T-cell (primary cell): ENCODE data around the gene MGA. TPM values are rescaled to one million over a fixed set of nuclear protein-coding genes. Genes with fewer than 3 reads are reported as not detected.
"Not testable (repeated sequence)": the region's sequence is repeated elsewhere in the genome, so short reads cannot be mapped to it uniquely, and the experiment has no call there.

Source experiments
- ATAC-seq, 4 experiments: fragments of 200-7000 bp in 3 of 4; fragments of 150-1000 bp in 1 of 4; cut with Tn5 transposase; replicated peaks in 1 of 4; 1 replicate in 3 of 4; 2 replicates in 1 of 4; pipeline ENCODE4 v1.10.0; 2021; ENCODE audit warnings: moderate library complexity in 3 of 4, mild to moderate bottlenecking in 2 of 4, moderate number of reproducible peaks in 1 of 4
- CTCF ChIA-PET, 2 donors: fragments of 300-600 bp; sonication (Branson Sonifier 250); formaldehyde crosslinking; loops; one replicate each; lab custom pipeline; 2022; ENCODE audit warnings: antibody characterized with exemption in 2 of 2; lab: Charles Lee
- POLR2A ChIA-PET, 2 donors: fragments of 300-600 bp; sonication (Branson Sonifier 250); formaldehyde crosslinking; loops; one replicate each; lab custom pipeline; 2022; ENCODE audit warnings: antibody characterized with exemption in 2 of 2; lab: Charles Lee
- DNase-seq, 35 experiments: peaks; one replicate each; pipeline versions ENCODE4 v3.0.0 to v3.0.0-alpha.2; 2013 to 2023
- H3K27ac ChIP-seq: one replicate; pipeline ENCODE4 v1.5.1; 2013; ENCODE audit warnings: low read length
- H3K27me3 ChIP-seq, 2 experiments: replicated peaks in 1 of 2; 1 replicate in 1 of 2; 2 replicates in 1 of 2; pipeline versions ENCODE4 v1.6.1 to v1.7.0; 2013; ENCODE audit warnings: low read length in 1 of 2, mixed read lengths in 1 of 2; ENCODE audit not compliant: control insufficient read depth in 2 of 2, insufficient read depth in 2 of 2; ENCODE audit errors: extremely low read depth in 1 of 2
- H3K36me3 ChIP-seq, 2 donors: 1 replicate in 1 of 2; 2 replicates in 1 of 2; pipeline versions ENCODE4 v1.6.1 to v1.7.0; 2013; ENCODE audit warnings: low read length in 1 of 2; ENCODE audit not compliant: control insufficient read depth in 2 of 2, insufficient read depth in 1 of 2; ENCODE audit errors: extremely low read depth in 1 of 2
- H3K4me1 ChIP-seq, 2 experiments: 1 replicate in 1 of 2; 2 replicates in 1 of 2; pipeline versions ENCODE4 v1.6.1 to v1.7.0; 2013; ENCODE audit warnings: low read length in 2 of 2, mixed read lengths in 1 of 2; ENCODE audit not compliant: insufficient read depth in 2 of 2, control insufficient read depth in 1 of 2; ENCODE audit errors: extremely low read depth in 1 of 2
- H3K4me3 ChIP-seq, 2 donors: 1 replicate in 1 of 2; 2 replicates in 1 of 2; pipeline versions ENCODE4 v1.5.1 to v1.7.0; 2013; ENCODE audit warnings: mild to moderate bottlenecking in 2 of 2, low read length in 1 of 2, moderate library complexity in 1 of 2; ENCODE audit not compliant: control insufficient read depth in 1 of 2; ENCODE audit errors: extremely low read depth in 1 of 2
- H3K9me3 ChIP-seq: 2 replicates; pipeline ENCODE4 v1.7.0; 2013
- H3K27ac Mint-ChIP-seq, 2 donors: one replicate each; pipeline ENCODE4 v1.8.0; 2020 to 2021; ENCODE audit warnings: mild to moderate bottlenecking in 2 of 2, mixed read lengths in 2 of 2
- H3K27me3 Mint-ChIP-seq, 2 donors: one replicate each; pipeline ENCODE4 v1.8.0; 2021 to 2022; ENCODE audit warnings: mixed read lengths in 2 of 2
- H3K36me3 Mint-ChIP-seq: one replicate; pipeline ENCODE4 v1.8.0; 2021; ENCODE audit warnings: mixed read lengths
- H3K4me1 Mint-ChIP-seq, 3 donors: one replicate each; pipeline ENCODE4 v1.8.0; 2020 to 2022; ENCODE audit warnings: mixed read lengths in 3 of 3, mild to moderate bottlenecking in 1 of 3
- H3K4me3 Mint-ChIP-seq, 3 donors: one replicate each; pipeline ENCODE4 v1.8.0; 2020 to 2022; ENCODE audit warnings: mild to moderate bottlenecking in 3 of 3, mixed read lengths in 3 of 3, moderate library complexity in 3 of 3
- H3K9me3 Mint-ChIP-seq, 3 donors: one replicate each; pipeline ENCODE4 v1.8.0; 2020 to 2022; ENCODE audit warnings: mixed read lengths in 3 of 3
- WGBS: methylation state at CpG from one replicate; pipeline ENCODE4 v1.1.5; 2013; ENCODE audit warnings: missing lambda C conversion rate; ENCODE audit not compliant: insufficient coverage; 5-methylcytosine and 5-hydroxymethylcytosine counted together
- total RNA-seq, 35 experiments: library from RNA in 6 of 35; stranded (reverse) in 6 of 35; fragments of 120-200 nt in 1 of 35; gene quantifications; one replicate each; pipeline versions ENCODE4 v1.2.1 to v1.2.4 and lab custom pipeline; 2013 to 2026

MGA gene
- total RNA-seq, 5 donors from 2014 or later (not counting 1 experiment from before 2014, with no cell fraction given): 49.7 to 58.7 (median 54.7) TPM

GRCh38 chr15:41703120-41703519 is 42.9 kb downstream of the MGA start:
- CTCF ChIA-PET: no interaction called here
- no peak overlapping the region for H3K27ac Mint-ChIP-seq

GRCh38 chr15:41713047-41713446 is 52.8 kb downstream of the MGA start:
- H3K9me3 Mint-ChIP-seq: no peaks in the 10 kb centered on the region
- CTCF ChIA-PET: no interaction called here
- Histone ChIP-seq H3K4me3 (no peak overlapping the region), H3K4me1 (no peaks in the 10 kb centered on the region), H3K27ac (no peak overlapping the region), H3K27me3 (no peaks in the 10 kb centered on the region), H3K36me3 (peaks cover 13 to 57% of the 10 kb centered on the region in 2 donors), H3K9me3 (no peaks in the 10 kb centered on the region)
- peaks cover 48% of the 10 kb centered on the region for H3K36me3 Mint-ChIP-seq
- POLR2A ChIA-PET: interaction anchor here in 1 of 2 donors (0.5 kb wide), 1 partner anchor 98 kb away, joined by 9 read pairs; no protein-coding TSS in a partner anchor
- no peak overlapping the region for H3K4me3 Mint-ChIP-seq
- H3K27me3 Mint-ChIP-seq: no peaks in the 10 kb centered on the region
- 100% methylated on average over 1 of the region's 6 CpGs for WGBS
- DNase-seq (no peak), ATAC-seq (no peak)
- no peak overlapping the region for H3K27ac Mint-ChIP-seq
- peaks cover 0 to 15% (median 0%) of the 10 kb centered on the region in 3 donors for H3K4me1 Mint-ChIP-seq

More at GRCh38 chr15:41703120-41703519, 42.9 kb downstream of the MGA start:
- Mint-ChIP-seq H3K9me3 (no peaks in the 10 kb centered on the region), H3K36me3 (peaks cover 44% of the 10 kb centered on the region), H3K4me3 (no peak overlapping the region), H3K27me3 (no peaks in the 10 kb centered on the region), H3K4me1 (peaks cover 12 to 29% (median 13%) of the 10 kb centered on the region in 3 donors)
- ATAC-seq: no peak
- H3K4me3 ChIP-seq: no peak overlapping the region
- no peaks in the 10 kb centered on the region for H3K9me3 ChIP-seq
- DNase-seq: no peak
- peaks cover 4 to 43% of the 10 kb centered on the region in 2 donors for H3K36me3 ChIP-seq
- no peaks in the 10 kb centered on the region for H3K27me3 ChIP-seq
- POLR2A ChIA-PET: interaction anchor here in 1 of 2 donors (0.7 kb wide), 1 partner anchor 15 kb away, joined by 3 read pairs; no protein-coding TSS in a partner anchor
- H3K4me1 ChIP-seq: no peaks in the 10 kb centered on the region
- no peak overlapping the region for H3K27ac ChIP-seq

DNA sequence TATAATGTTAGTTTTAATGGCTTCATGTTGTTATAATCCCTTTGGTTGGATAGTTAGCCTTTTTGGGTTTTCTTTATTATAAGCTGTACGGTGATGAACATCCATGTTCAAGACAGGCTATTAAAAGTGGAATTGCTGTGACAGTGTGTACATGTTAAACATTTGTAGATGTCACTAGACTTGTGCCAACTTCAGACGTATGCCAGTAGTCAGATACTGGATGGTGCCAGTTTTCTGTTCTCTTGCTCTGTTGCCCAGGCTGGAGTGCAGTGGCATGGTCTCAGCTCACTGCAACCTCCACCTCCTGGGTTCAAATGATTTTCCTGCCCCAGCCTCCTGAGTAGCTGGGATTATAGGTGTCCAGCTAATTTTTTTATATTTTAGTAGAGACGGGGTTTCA is 54.1 kb downstream of the MGA start:
- ChIA-PET CTCF (interaction anchor here in 1 of 2 donors (0.7 kb wide), 1 partner anchor 117 kb away, joined by 5 read pairs; no protein-coding TSS in a partner anchor), POLR2A (interaction anchor here in 1 of 2 donors (0.7 kb wide), 1 partner anchor 122 kb away, joined by 8 read pairs; no protein-coding TSS in a partner anchor)
- H3K27ac ChIP-seq: no peak overlapping the region
- H3K27ac Mint-ChIP-seq: no peak overlapping the region
- peaks cover 46% of the 10 kb centered on the region for H3K36me3 Mint-ChIP-seq
- peaks cover 6 to 45% of the 10 kb centered on the region in 2 donors for H3K36me3 ChIP-seq
- H3K27me3 Mint-ChIP-seq: no peaks in the 10 kb centered on the region
- no peaks in the 10 kb centered on the region for H3K9me3 Mint-ChIP-seq
- no peak for DNase-seq
- no peak for ATAC-seq
- no peaks in the 10 kb centered on the region for H3K4me1 ChIP-seq
- no peaks in the 10 kb centered on the region for H3K9me3 ChIP-seq
- H3K4me1 Mint-ChIP-seq: peaks cover 0 to 15% (median 3%) of the 10 kb centered on the region in 3 donors
- no peak overlapping the region for H3K4me3 ChIP-seq
- no peaks in the 10 kb centered on the region for H3K27me3 ChIP-seq
- no peak overlapping the region for H3K4me3 Mint-ChIP-seq
- WGBS: 80% methylated on average over 2 of the region's 3 CpGs

DNA sequence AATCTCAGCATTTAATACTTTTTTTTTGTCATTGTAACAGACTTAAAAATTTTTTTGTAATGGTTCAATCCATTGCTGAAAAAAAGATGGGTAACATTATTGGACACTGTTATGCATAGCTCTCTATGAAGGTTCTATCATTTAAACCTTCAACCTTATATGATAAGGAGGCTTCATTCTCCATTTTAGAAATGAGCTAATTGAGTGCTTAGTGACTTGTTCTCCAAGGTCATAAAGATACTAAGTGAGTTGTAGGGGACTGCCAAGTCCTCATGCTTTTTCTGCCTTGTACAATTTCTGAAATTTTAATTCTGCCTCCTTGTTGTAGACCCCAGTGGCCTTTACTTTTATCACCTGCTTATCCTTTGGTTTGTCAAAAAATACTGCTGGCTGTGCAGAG is 56.7 kb downstream of the MGA start:
- H3K4me3 Mint-ChIP-seq: no peak overlapping the region
- Histone ChIP-seq H3K9me3 (no peaks in the 10 kb centered on the region), H3K27me3 (no peaks in the 10 kb centered on the region), H3K36me3 (peaks cover 6 to 19% of the 10 kb centered on the region in 2 donors), H3K27ac (no peak overlapping the region), H3K4me1 (no peaks in the 10 kb centered on the region), H3K4me3 (no peak overlapping the region)
- peaks cover 26% of the 10 kb centered on the region for H3K36me3 Mint-ChIP-seq
- H3K4me1 Mint-ChIP-seq: peaks cover 1 to 15% (median 5%) of the 10 kb centered on the region in 3 donors
- no peaks in the 10 kb centered on the region for H3K27me3 Mint-ChIP-seq
- CTCF ChIA-PET: interaction anchor here in 1 of 2 donors (0.5 kb wide), 1 partner anchor 97 kb away, joined by 3 read pairs; no protein-coding TSS in a partner anchor
- no peak overlapping the region for H3K27ac Mint-ChIP-seq
- POLR2A ChIA-PET: no interaction called here
- H3K9me3 Mint-ChIP-seq: no peaks in the 10 kb centered on the region
- ATAC-seq: no peak
- DNase-seq: no peak

- H3K4me1 ChIP-seq: no peaks in the 10 kb centered on the region
- no CpG with 5 or more reads among the region's 3 CpGs for WGBS
- H3K27ac ChIP-seq: no peak overlapping the region
- H3K27ac Mint-ChIP-seq: no peak overlapping the region
- no peaks in the 10 kb centered on the region for H3K27me3 ChIP-seq
- H3K36me3 ChIP-seq: peaks cover 0 to 26% of the 10 kb centered on the region in 2 donors
- ATAC-seq (no peak), DNase-seq (no peak)
- no peaks in the 10 kb centered on the region for H3K27me3 Mint-ChIP-seq
- no peak overlapping the region for H3K4me3 Mint-ChIP-seq
- H3K4me3 ChIP-seq: no peak overlapping the region
- POLR2A ChIA-PET: no interaction called here
- H3K9me3 ChIP-seq: no peaks in the 10 kb centered on the region
- CTCF ChIA-PET: no interaction called here
- peaks cover 22% of the 10 kb centered on the region for H3K36me3 Mint-ChIP-seq
- H3K4me1 Mint-ChIP-seq: peaks cover 2 to 17% (median 5%) of the 10 kb centered on the region in 3 donors
- H3K9me3 Mint-ChIP-seq: no peaks in the 10 kb centered on the region
These were observed 66.9 kb downstream of the MGA start for GRCh38 chr15:41727143-41727542.

GRCh38 chr15:41728061-41728460 is 67.9 kb downstream of the MGA start:
- H3K27me3 ChIP-seq, H3K9me3 Mint-ChIP-seq, H3K4me3 Mint-ChIP-seq, CTCF ChIA-PET, H3K4me3 ChIP-seq, H3K27ac ChIP-seq, H3K27me3 Mint-ChIP-seq, DNase-seq, POLR2A ChIA-PET, H3K4me1 ChIP-seq, ATAC-seq, H3K27ac Mint-ChIP-seq, H3K9me3 ChIP-seq: not testable (repeated sequence)
- WGBS: 100% methylated on average over 6 of the region's 11 CpGs
- H3K36me3 Mint-ChIP-seq: peaks cover 26% of the 10 kb centered on the region
- H3K36me3 ChIP-seq: peaks cover 0 to 32% of the 10 kb centered on the region in 2 donors
- H3K4me1 Mint-ChIP-seq: peaks cover 2 to 10% (median 3%) of the 10 kb centered on the region in 3 donors
